ENCODE results near the gene CAMK2A. TPM values are rescaled to one million over a fixed set of nuclear protein-coding genes. Genes with fewer than 3 reads are reported as not detected.
A peak's percentile ranks its signal among the peaks of the same experiment; 100 is the strongest.

CAMK2A gene
- total RNA-seq, 1 experiment from 2014 or later = 0.33 TPM

DNA sequence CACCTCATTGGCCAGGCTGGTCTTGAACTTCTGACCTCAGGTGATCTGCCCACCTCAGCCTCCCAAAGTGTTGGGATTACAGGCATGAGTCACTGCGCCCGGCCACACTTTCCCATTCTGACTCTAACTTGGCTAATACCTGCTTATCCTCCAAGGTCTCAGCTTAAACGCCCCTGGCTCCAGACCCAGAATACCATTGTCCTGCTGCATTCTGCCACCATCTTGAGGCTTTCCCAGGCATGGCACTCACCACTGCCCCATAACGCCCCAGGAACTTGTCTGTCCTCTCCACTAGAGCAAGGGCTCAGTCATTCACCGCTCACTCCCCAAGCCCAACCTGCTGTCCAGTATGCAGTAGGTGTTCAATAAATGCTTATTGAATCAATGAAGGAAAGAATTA lies 39.8 kb downstream of the CAMK2A start:
- Histone ChIP-seq H2AK5ac (ENCODE audit: insufficient read length, low read length) (no peak overlapping the region), H3K4me2 (ENCODE audit: insufficient read depth, insufficient read length, low read length) (no peak overlapping the region), H2BK12ac (ENCODE audit: insufficient read length, low read depth, low read length) (no peak overlapping the region), H2BK5ac (ENCODE audit: insufficient read length, low read length) (no peak overlapping the region), H3K27me3 (ENCODE audit: insufficient read depth, low read length) (no peaks in the 10 kb centered on the region), H3K79me1 (ENCODE audit: insufficient read depth, low read depth, low read length, poor library complexity, severe bottlenecking) (no peaks in the 10 kb centered on the region), H3K79me2 (ENCODE audit: insufficient read depth, low read length) (no peaks in the 10 kb centered on the region), H3K23ac (ENCODE audit: insufficient read length, low read depth, low read length) (no peak overlapping the region), H2BK120ac (ENCODE audit: low read depth, low read length, poor library complexity, severe bottlenecking) (no peak overlapping the region), H2BK20ac (ENCODE audit: low read depth, low read length, poor library complexity, severe bottlenecking) (no peak overlapping the region), H4K8ac (replicated peaks; ENCODE audit: insufficient read length, low read depth, low read length) (no peak overlapping the region), H3T11ph (ENCODE audit: low read length) (no peak overlapping the region), H3K4me1 (ENCODE audit: insufficient read depth, low read length) (no peaks in the 10 kb centered on the region), H2AFZ (ENCODE audit: low read length) (no peak overlapping the region), H4K5ac (ENCODE audit: insufficient read length, low read depth, low read length) (no peak overlapping the region), H4K20me1 (ENCODE audit: control insufficient read depth, insufficient read depth, insufficient read length) (no peaks in the 10 kb centered on the region), H2BK15ac (ENCODE audit: low read depth, low read length) (no peak overlapping the region), H3K23me2 (ENCODE audit: insufficient read length, low read depth, low read length, poor library complexity, severe bottlenecking) (no peaks in the 10 kb centered on the region), H3K14ac (ENCODE audit: insufficient read depth, low read length) (no peak overlapping the region), H3K9me3 (ENCODE audit: control insufficient read depth, low read depth, low read length) (no peaks in the 10 kb centered on the region), H3K4ac (ENCODE audit: low read depth, low read length) (no peak overlapping the region), H3K9ac (ENCODE audit: extremely low read depth, insufficient read length, low read length) (no peak overlapping the region), H4K91ac (ENCODE audit: insufficient read length, low read depth, low read length) (no peak overlapping the region), H3K56ac (ENCODE audit: insufficient read length, low read depth, low read length) (no peak overlapping the region), H3K18ac (ENCODE audit: insufficient read length, low read depth, low read length) (no peak overlapping the region), H3K27ac (ENCODE audit: insufficient read length, low read depth, low read length) (no peak overlapping the region)
- no peaks in the 10 kb centered on the region; a peak in 1 of 7 replicates for H3K36me3 Mint-ChIP-seq (ENCODE audit: insufficient read depth in 1 of 3, low read depth in 3 of 3)
- peaks cover 2% of the 10 kb centered on the region; the same call in 1 of the 2 replicates for H3K27me3 Mint-ChIP-seq (ENCODE audit: low read depth)
- no peaks in the 10 kb centered on the region for H3K9me3 Mint-ChIP-seq
- H3K4me3 Mint-ChIP-seq = no peak overlapping the region; a peak in 1 of 5 replicates
- H3K27ac Mint-ChIP-seq = 0 out of 7 replicates have a peak overlapping the region, but pooled peaks of 1 of the 3 experiments have one; percentile 15
- WGBS (ENCODE audit: extremely low coverage, insufficient read length, low lambda C conversion rate) = no CpG with 5 or more reads among the region's 5 CpGs
- TF ChIP-seq, protein P1, sequence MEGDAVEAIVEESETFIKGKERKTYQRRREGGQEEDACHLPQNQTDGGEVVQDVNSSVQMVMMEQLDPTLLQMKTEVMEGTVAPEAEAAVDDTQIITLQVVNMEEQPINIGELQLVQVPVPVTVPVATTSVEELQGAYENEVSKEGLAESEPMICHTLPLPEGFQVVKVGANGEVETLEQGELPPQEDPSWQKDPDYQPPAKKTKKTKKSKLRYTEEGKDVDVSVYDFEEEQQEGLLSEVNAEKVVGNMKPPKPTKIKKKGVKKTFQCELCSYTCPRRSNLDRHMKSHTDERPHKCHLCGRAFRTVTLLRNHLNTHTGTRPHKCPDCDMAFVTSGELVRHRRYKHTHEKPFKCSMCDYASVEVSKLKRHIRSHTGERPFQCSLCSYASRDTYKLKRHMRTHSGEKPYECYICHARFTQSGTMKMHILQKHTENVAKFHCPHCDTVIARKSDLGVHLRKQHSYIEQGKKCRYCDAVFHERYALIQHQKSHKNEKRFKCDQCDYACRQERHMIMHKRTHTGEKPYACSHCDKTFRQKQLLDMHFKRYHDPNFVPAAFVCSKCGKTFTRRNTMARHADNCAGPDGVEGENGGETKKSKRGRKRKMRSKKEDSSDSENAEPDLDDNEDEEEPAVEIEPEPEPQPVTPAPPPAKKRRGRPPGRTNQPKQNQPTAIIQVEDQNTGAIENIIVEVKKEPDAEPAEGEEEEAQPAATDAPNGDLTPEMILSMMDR (conservative IDR thresholded peaks at IDR 0.05) = no peak
- H3K4me1 Mint-ChIP-seq = peaks cover 0 to 5% of the 10 kb centered on the region in 2 experiments; a peak in 1 of 4 replicates
- no peak for DNase-seq

Data from H9 (cell line).